GM19468 (cell line): ENCODE measurements around the gene NOL3.

ENCODE experiments used
- ATAC-seq: cut with Tn5 transposase; IDR thresholded peaks from one replicate; pipeline ENCODE4 v1.9.1; 2021; ENCODE audit warnings: mild to moderate bottlenecking, moderate library complexity, moderate number of reproducible peaks; ENCODE audit not compliant: unreplicated experiment; ENCODE audit errors: extremely low read depth

NOL3 gene

DNA sequence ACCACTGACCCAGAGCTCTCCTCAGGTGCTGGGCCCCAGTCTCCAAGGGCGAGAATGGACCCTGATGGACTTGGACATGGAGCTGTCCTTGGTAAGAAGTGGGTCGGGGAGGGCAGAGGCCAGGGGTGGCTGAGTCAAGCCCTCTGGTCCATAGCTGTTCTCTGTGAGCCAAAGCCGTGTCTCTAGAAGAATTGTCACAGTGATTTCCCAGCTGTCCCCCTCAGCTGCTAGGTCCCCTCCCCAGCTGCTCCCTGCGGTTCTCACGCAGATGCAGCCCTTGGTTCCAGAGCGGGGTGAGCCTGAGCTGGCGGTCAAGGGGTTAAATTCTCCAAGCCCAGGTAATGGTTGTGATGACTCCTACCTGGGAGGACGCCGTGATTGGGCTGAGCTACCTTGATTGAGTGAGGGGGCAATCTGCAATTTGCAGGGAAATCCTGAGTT is 1.3 kb upstream of the NOL3 start:
- ATAC-seq = no peak

DNA sequence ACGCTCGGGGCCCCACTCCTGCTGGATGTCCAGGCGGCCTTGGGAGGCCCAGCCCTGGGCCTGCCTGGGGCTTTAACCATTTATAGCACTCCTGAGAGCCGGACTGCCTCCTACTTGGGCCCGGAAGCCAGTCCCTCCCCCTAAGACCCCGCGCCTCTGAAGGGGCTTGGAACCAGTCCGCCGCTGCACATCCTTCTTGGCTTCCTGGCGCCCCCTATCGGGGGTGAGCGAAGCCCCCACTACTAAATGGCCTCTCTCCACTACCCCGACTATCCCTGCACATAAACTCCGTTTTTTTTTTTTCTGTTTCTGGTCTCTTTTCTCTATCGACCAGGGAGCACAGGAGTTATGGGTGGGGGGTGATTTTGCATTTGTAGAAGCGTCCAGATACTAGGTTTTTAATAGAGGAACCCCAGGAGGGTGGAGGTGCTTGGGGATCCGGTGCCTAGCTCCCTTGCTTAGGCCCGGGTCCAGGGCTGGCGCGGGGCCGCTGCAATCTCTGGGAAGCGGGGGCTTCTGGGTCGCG is 633 bp upstream of the NOL3 start:
- no peak for ATAC-seq

DNA sequence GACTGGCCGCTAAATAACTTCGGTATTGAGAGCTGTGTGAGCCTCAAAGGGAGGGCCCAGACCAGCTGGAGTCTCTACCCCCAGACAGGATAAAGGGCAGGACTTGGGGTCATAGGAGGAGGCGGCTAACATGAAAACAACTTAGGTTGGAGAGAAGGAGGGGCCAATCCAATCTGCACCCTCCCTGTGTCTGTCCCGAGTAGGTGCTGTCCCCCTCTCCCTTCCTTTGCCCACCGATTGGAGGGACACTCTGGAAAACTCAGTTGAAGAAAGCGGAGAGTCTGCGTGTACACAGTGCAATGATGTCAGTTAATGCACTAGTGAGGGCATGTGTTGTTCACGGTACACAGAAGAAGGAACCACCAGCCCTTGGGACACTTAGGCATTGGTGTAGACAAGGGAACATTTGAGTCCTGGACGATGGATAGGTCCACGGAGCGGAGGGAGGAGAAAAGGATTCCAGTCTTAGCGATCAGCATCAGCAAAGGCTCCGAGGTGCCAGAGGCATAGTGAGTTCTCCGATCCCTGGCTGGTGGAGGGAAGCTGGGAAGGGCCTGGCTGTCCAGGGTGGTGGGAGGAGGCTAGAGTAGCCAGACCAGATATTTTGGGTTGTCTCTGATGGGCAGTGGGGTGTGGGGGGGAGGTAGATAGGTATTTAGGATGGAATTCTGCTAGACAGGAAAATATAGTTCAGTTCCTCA is 761 bp downstream of the NOL3 start:
- ATAC-seq = no peak

- no peak for ATAC-seq
These were observed 3.0 kb downstream of the NOL3 start for GRCh38 chr16:67173323-67173722.

GRCh38 chr16:67173808-67174705 is 3.7 kb downstream of the NOL3 start:
- no peak for ATAC-seq

- no peak for ATAC-seq
These were observed 4.4 kb downstream of the NOL3 start for GRCh38 chr16:67174706-67175231.

DNA sequence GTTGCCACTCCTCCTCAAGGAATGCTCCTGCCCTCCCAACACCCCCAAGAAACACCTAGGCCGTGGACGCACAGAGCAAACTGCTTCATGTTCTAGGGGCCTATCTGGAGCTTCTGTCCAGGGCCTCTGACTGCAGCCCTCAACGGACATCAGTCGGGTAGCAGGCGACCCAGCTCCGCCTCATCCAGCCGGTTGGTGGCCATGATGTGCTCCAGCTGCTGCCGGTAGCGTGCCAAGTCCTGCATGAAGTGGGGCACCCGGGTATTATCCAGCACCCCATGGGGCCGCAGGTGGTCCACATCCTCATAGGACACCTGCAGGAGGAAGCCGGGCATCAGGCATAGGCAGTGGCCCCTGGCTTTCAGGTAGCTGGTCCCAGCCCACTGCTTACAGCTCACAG is 6.3 kb downstream of the NOL3 start:
- ATAC-seq = no peak

DNA sequence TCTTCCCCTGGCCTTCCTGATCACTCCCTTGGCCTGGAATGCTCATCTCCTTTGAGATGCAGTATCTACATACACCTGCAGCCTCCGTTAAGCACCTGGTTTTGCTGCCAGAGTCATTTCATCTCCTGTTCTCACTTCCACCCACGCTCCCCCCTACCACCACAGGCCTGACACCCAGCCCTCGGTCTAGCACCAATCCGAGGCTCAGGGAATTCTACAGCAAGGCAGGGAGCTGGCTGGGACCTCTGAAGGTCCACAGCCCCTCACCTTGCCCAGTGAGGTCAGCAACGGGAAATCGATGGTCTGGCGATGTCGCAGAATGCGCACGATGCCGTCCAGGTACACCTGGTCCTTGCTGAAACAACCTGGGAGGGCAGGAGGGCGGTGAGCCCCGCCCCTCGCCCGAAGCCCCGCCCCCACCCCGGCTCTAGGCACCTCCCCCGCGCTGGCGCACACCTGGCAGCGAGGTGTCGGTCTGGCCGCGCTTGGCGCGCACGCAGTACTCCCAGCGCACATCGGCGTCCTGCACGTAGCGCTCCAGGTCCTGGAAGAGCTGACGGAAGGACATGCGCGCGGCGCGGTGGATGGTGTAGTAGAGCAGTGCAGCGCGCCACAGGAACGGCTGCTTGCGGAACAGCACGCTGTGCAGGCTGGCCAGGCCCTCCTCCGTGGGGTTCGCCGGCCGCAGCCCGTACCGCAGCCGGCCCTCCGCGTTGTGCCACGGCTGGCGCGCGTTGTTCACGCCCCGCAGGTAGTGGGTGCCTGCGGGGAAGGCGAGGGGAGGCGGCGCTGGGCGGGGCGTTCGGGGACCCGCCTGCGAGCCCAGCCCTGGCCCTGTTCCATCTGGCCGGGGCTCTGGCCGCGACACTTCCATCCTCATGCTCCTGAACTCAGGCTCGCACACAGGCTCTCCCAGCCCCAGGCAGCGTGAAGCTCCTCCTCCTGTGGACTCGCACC is 7.7 kb downstream of the NOL3 start:
- ATAC-seq = no peak

DNA sequence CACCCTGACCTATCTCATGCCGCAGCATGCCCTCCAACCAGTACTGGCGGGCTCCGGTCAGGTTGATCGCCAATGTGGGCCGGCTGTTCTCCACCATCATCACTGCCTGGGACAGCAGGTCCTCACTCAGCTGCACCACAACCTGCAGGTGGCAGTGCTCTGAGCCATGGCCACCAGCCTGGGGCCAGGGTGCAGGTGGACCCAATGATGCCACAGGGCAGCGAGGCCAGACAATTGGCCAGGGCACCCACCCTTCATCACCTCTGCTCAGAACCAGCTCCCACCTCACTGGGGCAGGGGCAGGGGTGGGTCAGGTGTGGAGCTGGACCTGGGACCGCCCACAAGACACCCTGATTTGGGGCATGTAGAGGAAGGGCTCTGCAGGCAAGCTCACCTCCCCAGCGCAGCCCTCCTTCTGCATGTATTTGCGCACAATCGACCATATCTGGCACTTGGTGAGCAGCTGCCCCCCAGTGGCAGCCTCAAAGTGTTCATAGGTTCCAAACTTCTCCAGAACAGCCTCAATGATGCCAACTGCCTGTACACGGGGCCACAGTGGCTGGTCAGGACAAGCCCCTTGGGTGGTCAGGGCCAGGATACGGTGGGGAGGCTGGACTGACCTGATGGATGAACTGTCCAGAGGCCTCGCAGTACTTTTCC is 9.2 kb downstream of the NOL3 start:
- no peak for ATAC-seq

- ATAC-seq = no peak
These were observed 9.8 kb downstream of the NOL3 start for GRCh38 chr16:67180166-67180565.

- no peak for ATAC-seq
These were observed 11.0 kb downstream of the NOL3 start for GRCh38 chr16:67181346-67181745.

GRCh38 chr16:67182288-67182687 is 11.9 kb downstream of the NOL3 start:
- no peak for ATAC-seq

- ATAC-seq = no peak
These were observed 12.9 kb downstream of the NOL3 start for GRCh38 chr16:67183284-67183626.

DNA sequence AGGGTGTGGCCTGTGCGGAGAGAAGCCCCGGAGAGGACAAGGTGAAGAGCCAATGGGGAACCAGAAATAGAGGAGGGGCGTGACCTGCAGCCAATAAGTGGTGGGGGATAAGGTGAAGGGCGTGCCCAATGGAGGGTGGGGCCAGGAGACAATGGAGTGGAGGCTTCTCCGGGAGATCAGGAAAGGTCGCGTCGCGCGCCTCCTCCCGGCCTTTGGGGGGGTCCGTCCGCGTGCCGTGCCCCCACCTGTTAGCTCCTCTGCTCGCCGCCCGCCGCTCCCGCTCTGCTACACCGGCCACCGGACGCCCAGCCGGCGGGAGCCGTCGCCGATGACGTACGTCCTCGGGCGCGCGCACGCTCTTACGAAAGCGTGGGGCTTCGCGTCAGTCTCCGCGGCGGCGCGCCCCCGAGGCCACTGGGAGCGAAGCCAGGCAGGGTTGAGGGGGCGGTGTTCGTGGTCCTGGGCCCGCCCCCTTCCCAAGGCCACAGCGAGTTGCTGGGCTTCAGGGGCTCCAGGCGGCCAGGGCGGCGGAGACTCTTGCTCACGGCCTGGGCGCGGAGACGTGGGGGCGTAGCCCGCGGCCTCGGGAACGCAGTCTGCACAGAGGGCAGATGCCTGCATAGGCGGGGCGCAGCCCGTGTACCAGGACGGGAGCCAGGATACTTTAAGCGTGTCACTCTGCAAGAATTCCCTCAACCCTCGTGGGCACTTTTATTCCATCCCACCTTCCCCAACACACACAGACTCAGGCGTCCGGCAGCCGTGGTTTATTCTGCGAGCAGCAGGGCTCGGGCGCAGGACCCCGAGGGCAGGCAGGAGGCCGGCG is 13.5 kb downstream of the NOL3 start, which contains the start of gene MATCAP1:
Gene MATCAP1 (minus strand): TSS at position 337 of the 826 bp plus-strand sequence. CDS start 3,353 bp downstream, outside the sequence.
- ATAC-seq = peak; percentile 78

GRCh38 chr16:67184453-67184994 is 14.2 kb downstream of the NOL3 start:
- no peak for ATAC-seq

DNA sequence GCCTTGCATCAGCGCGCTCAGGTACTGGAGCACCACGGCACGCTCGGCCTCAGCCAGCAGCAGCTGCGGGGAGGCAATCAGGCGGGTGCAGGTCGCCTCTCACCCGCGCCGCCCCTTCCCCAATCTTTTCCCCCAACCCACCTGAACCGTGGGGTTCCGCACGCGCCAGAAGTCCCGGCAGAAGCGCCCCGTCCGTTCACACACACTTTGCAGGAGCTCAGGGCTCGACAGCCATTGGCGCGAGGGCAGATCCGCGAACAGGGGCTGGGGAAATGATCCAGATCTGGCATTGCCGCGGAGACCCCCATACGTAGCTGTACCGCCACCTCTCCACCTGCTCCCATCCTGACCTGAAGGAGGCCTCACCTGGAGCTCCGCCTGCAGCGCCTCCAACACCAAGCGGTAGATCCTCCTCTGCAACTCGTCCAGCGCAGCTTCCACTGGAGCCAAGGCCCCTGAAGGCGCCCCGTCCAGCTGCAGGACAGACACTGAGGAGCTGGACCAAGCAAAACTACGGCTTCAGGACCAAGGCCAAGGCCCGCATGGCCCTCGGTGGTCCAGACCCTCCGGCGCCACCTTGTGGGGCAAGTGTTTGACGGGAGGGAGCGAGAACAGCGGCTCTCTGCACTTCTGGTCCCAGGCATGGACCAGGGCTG is 14.8 kb downstream of the NOL3 start:
- peak; percentile 18 for ATAC-seq

- no peak for ATAC-seq
These were observed 15.4 kb downstream of the NOL3 start for GRCh38 chr16:67185651-67186134.

DNA sequence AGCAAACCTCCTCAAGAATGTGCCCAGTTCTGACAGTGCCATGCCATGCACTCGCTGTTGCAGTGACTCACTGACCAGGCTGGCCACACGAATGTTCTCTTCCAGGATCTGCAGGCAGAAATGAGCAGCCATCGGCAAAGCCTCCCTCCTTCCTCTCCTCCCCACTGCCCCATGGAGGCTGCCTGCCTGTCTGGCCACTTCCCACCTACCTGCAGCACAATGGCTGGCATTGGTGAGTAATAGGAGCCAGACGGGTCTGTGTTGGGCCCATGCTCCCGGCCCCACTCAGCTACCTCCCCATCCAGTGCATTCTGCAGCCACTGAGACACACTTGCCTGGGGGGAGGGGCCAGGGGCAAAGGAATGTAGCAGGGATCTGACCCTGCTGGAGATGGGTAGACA is 16.2 kb downstream of the NOL3 start:
- ATAC-seq = no peak
